Ascending aorta (tissue), 2 donors: ENCODE data around the gene NBR1. TPM values are rescaled to one million over a fixed set of nuclear protein-coding genes. Genes with fewer than 3 reads are reported as not detected.
"Not testable (repeated sequence)": the region's sequence is repeated elsewhere in the genome, so short reads cannot be mapped to it uniquely, and the experiment has no call there.

Source experiments
- DNase-seq, 2 donors: peaks; one replicate each; pipeline ENCODE4 v3.0.0-alpha.2; 2019; ENCODE audit warnings: low spot score in 2 of 2
- H3K27ac ChIP-seq, 2 donors: fragments of 200-600 bp; sonication (generic); one replicate each; pipeline ENCODE4 v1.5.1; 2016 to 2017; ENCODE audit warnings: mild to moderate bottlenecking in 1 of 2
- H3K27me3 ChIP-seq: fragments of 200-600 bp; sonication (generic); one replicate; pipeline ENCODE4 v1.5.1; 2017
- H3K36me3 ChIP-seq, 2 donors: fragments of 200-600 bp; sonication (generic); one replicate each; pipeline ENCODE4 v1.5.1; 2016
- H3K4me1 ChIP-seq, 2 donors: fragments of 200-600 bp; sonication (generic); one replicate each; pipeline ENCODE4 v1.5.1; 2016 to 2017; ENCODE audit warnings: mild to moderate bottlenecking in 1 of 2
- H3K4me3 ChIP-seq, 2 donors: fragments of 200-600 bp; sonication (generic); one replicate each; pipeline ENCODE4 v1.5.1; 2016 to 2017; ENCODE audit warnings: mild to moderate bottlenecking in 1 of 2
- H3K9me3 ChIP-seq, 2 donors: fragments of 200-600 bp; sonication (generic); one replicate each; pipeline ENCODE4 v1.5.1; 2016
- CTCF ChIP-seq, 3 experiments: fragments of 200-600 bp in 2 of 3; fragments of 450-650 bp in 1 of 3; sonication (generic) in 2 of 3; IDR thresholded peaks; one replicate each; pipeline ENCODE4 v1.5.1; 2016 to 2019; ENCODE audit warnings: antibody characterized with exemption in 3 of 3, mild to moderate bottlenecking in 1 of 3, moderate library complexity in 1 of 3
- intact Hi-C: fragments of 100-400 bp; cut with DNase I; formaldehyde crosslinking; loops from one replicate; pipeline ENCODE4 v1.15.1; 2023
- total RNA-seq: library from RNA; depleted of rRNA; stranded (reverse); fragments of >200 nt; gene quantifications from one replicate; pipeline ENCODE4 v1.1.0, GENCODE V29; 2016

Gene NBR1
- total RNA-seq, 1 donor from 2014 or later = 45.6 TPM

GRCh38 chr17:43155666-43156065 is 15.3 kb upstream of the NBR1 start:
- no peak for DNase-seq
- Histone ChIP-seq H3K27ac (no peak overlapping the region), H3K4me3 (no peak overlapping the region), H3K36me3 (no peaks in the 10 kb centered on the region), H3K9me3 (no peaks in the 10 kb centered on the region), H3K27me3 (no peaks in the 10 kb centered on the region), H3K4me1 (no peaks in the 10 kb centered on the region)
- intact Hi-C loops = no loop called here
- TF ChIP-seq CTCF (IDR thresholded peaks at IDR 0.05) = no peak

DNA sequence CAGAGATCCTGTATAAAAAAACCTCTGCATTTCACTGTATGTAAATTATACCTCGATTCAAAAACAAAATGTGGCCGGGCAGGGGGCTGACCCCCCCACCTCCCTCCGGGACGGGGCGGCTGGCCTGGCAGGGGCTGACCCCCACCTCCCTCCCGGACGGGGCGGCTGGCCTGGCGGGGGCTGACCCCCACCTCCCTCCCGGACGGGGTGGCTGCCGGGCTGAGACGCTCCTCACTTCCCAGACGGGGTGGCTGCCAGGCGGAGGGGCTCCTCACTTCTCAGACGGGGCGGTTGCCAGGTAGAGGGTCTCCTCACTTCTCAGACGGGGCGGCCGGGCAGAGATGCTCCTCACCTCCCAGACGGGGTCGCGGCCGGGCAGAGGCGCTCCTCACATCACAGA is 11.8 kb upstream of the NBR1 start:
- H3K36me3 ChIP-seq, H3K4me3 ChIP-seq, intact Hi-C loops, H3K27me3 ChIP-seq, H3K27ac ChIP-seq, H3K4me1 ChIP-seq, DNase-seq, H3K9me3 ChIP-seq: not testable (repeated sequence)

DNA sequence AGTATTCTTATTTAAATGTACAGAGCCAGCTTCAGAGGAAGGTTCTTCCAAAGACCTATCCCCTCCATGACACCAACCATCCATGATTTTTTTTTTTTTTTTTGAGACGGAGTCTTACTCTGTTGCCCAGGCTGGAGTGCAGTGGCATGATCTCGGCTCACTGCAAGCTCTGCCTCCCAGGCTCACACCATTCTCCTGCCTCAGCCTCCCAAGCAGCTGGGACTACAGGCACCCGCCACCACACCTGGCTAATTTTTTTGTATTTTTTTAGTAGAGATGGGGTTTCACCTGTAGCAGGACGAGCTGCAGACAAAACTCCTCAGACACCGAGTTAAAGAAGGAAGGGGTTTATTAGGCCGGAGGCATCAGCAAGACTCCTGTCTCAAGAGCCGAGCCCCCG is 11.1 kb upstream of the NBR1 start:
- not testable (repeated sequence) for H3K27me3 ChIP-seq

GRCh38 chr17:43165971-43166370 is 5.0 kb upstream of the NBR1 start:
- H3K9me3 ChIP-seq, H3K4me3 ChIP-seq, intact Hi-C loops, H3K27me3 ChIP-seq, H3K36me3 ChIP-seq, DNase-seq, H3K27ac ChIP-seq, H3K4me1 ChIP-seq: not testable (repeated sequence)

More for the DNA sequence above, 11.1 kb upstream of the NBR1 start:
- H3K36me3 ChIP-seq, H3K4me3 ChIP-seq, DNase-seq, intact Hi-C loops, H3K27ac ChIP-seq, H3K9me3 ChIP-seq, H3K4me1 ChIP-seq: not testable (repeated sequence)

DNA sequence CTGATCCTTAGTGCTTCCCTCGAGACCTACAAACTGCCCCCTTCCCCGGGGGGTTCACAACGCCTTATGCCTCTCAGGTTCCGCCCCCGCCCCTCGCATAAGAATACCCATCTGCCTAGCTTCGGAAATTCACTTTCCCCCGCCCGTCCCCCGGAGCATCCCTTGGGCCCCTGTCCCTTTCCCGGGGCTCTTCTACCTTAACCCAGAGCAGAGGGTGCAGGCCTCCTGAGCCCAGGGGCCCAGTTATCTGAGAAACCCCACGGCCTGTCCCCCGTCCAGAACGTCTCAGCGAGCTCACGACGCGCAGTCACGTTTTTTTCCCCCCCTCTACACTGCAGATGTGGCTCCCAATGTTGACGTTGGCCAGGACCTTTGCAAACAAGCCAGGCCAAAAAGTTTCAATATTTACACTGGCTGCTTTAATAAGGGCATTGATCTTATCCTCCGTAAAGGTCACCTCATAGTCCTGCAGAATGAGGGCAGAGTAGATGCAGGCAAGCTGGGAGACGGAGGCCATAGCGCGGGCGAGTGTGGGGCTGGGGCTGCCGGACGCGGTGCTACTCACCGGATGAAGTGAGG is 1.4 kb upstream of the NBR1 start:
- Histone ChIP-seq H3K4me3 (peak overlapping the region; percentile 76 to 82), H3K27ac (peak overlapping the region; percentile 97 to 99), H3K36me3 (no peaks in the 10 kb centered on the region), H3K27me3 (no peaks in the 10 kb centered on the region), H3K9me3 (no peaks in the 10 kb centered on the region), H3K4me1 (peaks cover 0 to 31% of the 10 kb centered on the region in 2 donors)
- no peak for TF ChIP-seq CTCF (IDR thresholded peaks at IDR 0.05)
- peak; percentile 8 to 64 for DNase-seq
- intact Hi-C loops = loop anchor here (1.0 to 2.0 kb wide), 3 partner anchors 44 to 145 kb away; partner anchors contain the start of gene BRCA1

- Histone ChIP-seq H3K4me3 (peak overlapping the region; percentile 76 to 82), H3K27ac (peak overlapping the region; percentile 97 to 99), H3K4me1 (peaks cover 0 to 37% of the 10 kb centered on the region in 2 donors), H3K36me3 (no peaks in the 10 kb centered on the region), H3K9me3 (no peaks in the 10 kb centered on the region), H3K27me3 (no peaks in the 10 kb centered on the region)
- DNase-seq = peak; percentile 89 to 96
- no peak for TF ChIP-seq CTCF (IDR thresholded peaks at IDR 0.05)
- intact Hi-C loops = loop anchor here (1.0 to 2.0 kb wide), 3 partner anchors 45 to 146 kb away; partner anchors contain the start of gene BRCA1
Observed at GRCh38 chr17:43170140-43170765, 761 bp upstream of the NBR1 start.
